Activated naive CD8-positive, alpha-beta T cell treated with anti-CD3 and anti-CD28 coated beads, Interleukin-2, amount 10 ng/mL, durations not matched to agents 7 days and 5 days (primary cell): Measurements from ENCODE around the gene TMEM42. TPM values are rescaled to one million over a fixed set of nuclear protein-coding genes. Genes with fewer than 3 reads are reported as not detected.

Source experiments
- ATAC-seq: fragments of 150-1000 bp; cut with Tn5 transposase; one replicate; pipeline ENCODE4 v1.10.0; 2021; ENCODE audit warnings: low read depth, moderate library complexity
- POLR2A ChIA-PET: fragments of 350-600 bp; sonication (Branson Sonifier 250); formaldehyde crosslinking; loops from one replicate; lab custom pipeline; 2021; ENCODE audit warnings: antibody characterized with exemption; lab: Charles Lee
- DNase-seq: peaks from one replicate; pipeline ENCODE4 v3.0.0; 2021
- H3K27ac Mint-ChIP-seq: one replicate; pipeline ENCODE4 v1.8.0; 2022; ENCODE audit warnings: mild to moderate bottlenecking, mixed read lengths
- H3K27me3 Mint-ChIP-seq: one replicate; pipeline ENCODE4 v1.8.0; 2022; ENCODE audit warnings: mild to moderate bottlenecking, moderate library complexity, mixed read lengths
- H3K36me3 Mint-ChIP-seq: one replicate; pipeline ENCODE4 v1.8.0; 2021; ENCODE audit warnings: mild to moderate bottlenecking, mixed read lengths
- H3K4me1 Mint-ChIP-seq: one replicate; pipeline ENCODE4 v1.8.0; 2021; ENCODE audit warnings: mixed read lengths
- H3K4me3 Mint-ChIP-seq: one replicate; pipeline ENCODE4 v1.8.0; 2022; ENCODE audit warnings: mild to moderate bottlenecking, moderate library complexity, mixed read lengths
- H3K9me3 Mint-ChIP-seq: one replicate; pipeline ENCODE4 v1.8.0; 2021; ENCODE audit warnings: mixed read lengths
- total RNA-seq, 2 experiments: library from RNA; stranded (reverse); gene quantifications; one replicate each; pipeline ENCODE4 v1.2.3, GENCODE V29; 2021

Gene TMEM42
- total RNA-seq, 2 experiments from 2014 or later, result 14.5 to 17.2 TPM

- POLR2A ChIA-PET, result no interaction called here
- Mint-ChIP-seq H3K9me3 (no peaks in the 10 kb centered on the region), H3K4me3 (no peak overlapping the region), H3K27ac (no peak overlapping the region), H3K27me3 (peaks cover 16% of the 10 kb centered on the region), H3K36me3 (no peaks in the 10 kb centered on the region), H3K4me1 (no peaks in the 10 kb centered on the region)
- ATAC-seq, result no peak
- DNase-seq, result no peak
These were observed 23.9 kb downstream of the TMEM42 start for GRCh38 chr3:44885618-44886017.

GRCh38 chr3:44886561-44886960 is 24.8 kb downstream of the TMEM42 start:
- no peak overlapping the region for H3K4me3 Mint-ChIP-seq
- DNase-seq, result no peak
- no peaks in the 10 kb centered on the region for H3K36me3 Mint-ChIP-seq
- H3K4me1 Mint-ChIP-seq, result peaks cover 3% of the 10 kb centered on the region
- no peak for ATAC-seq
- no peak overlapping the region for H3K27ac Mint-ChIP-seq
- POLR2A ChIA-PET, result no interaction called here
- peaks cover 13% of the 10 kb centered on the region for H3K27me3 Mint-ChIP-seq
- H3K9me3 Mint-ChIP-seq, result no peaks in the 10 kb centered on the region

GRCh38 chr3:44887101-44887500 is 25.4 kb downstream of the TMEM42 start:
- POLR2A ChIA-PET, result no interaction called here
- Mint-ChIP-seq H3K36me3 (no peaks in the 10 kb centered on the region), H3K4me3 (no peak overlapping the region), H3K27ac (no peak overlapping the region), H3K4me1 (peaks cover 3% of the 10 kb centered on the region), H3K27me3 (peaks cover 13% of the 10 kb centered on the region), H3K9me3 (no peaks in the 10 kb centered on the region)
- no peak for DNase-seq
- no peak for ATAC-seq

- H3K36me3 Mint-ChIP-seq, result no peaks in the 10 kb centered on the region
- ATAC-seq, result no peak
- H3K4me1 Mint-ChIP-seq, result peaks cover 3% of the 10 kb centered on the region
- H3K9me3 Mint-ChIP-seq, result no peaks in the 10 kb centered on the region
- H3K4me3 Mint-ChIP-seq, result no peak overlapping the region
- no peak overlapping the region for H3K27ac Mint-ChIP-seq
- H3K27me3 Mint-ChIP-seq, result peaks cover 13% of the 10 kb centered on the region
- no peak for DNase-seq
- POLR2A ChIA-PET, result no interaction called here
These were observed 28.5 kb downstream of the TMEM42 start for GRCh38 chr3:44890258-44890657.

GRCh38 chr3:44890852-44891251 is 29.1 kb downstream of the TMEM42 start:
- no peak overlapping the region for H3K27ac Mint-ChIP-seq
- H3K36me3 Mint-ChIP-seq, result no peaks in the 10 kb centered on the region
- POLR2A ChIA-PET, result no interaction called here
- H3K4me1 Mint-ChIP-seq, result peaks cover 3% of the 10 kb centered on the region
- DNase-seq (no peak), ATAC-seq (no peak)
- no peaks in the 10 kb centered on the region for H3K9me3 Mint-ChIP-seq
- peaks cover 13% of the 10 kb centered on the region for H3K27me3 Mint-ChIP-seq
- H3K4me3 Mint-ChIP-seq, result no peak overlapping the region

GRCh38 chr3:44892689-44893088 is 31.0 kb downstream of the TMEM42 start:
- Mint-ChIP-seq H3K36me3 (no peaks in the 10 kb centered on the region), H3K27ac (no peak overlapping the region), H3K4me1 (peaks cover 3% of the 10 kb centered on the region), H3K9me3 (no peaks in the 10 kb centered on the region), H3K27me3 (peaks cover 10% of the 10 kb centered on the region), H3K4me3 (no peak overlapping the region)
- ATAC-seq, result no peak
- no peak for DNase-seq
- POLR2A ChIA-PET, result no interaction called here

- no peak for DNase-seq
- POLR2A ChIA-PET, result no interaction called here
These were observed 31.4 kb downstream of the TMEM42 start for GRCh38 chr3:44893097-44893496.

GRCh38 chr3:44894485-44894884 is 32.8 kb downstream of the TMEM42 start:
- H3K4me3 Mint-ChIP-seq, result no peak overlapping the region
- peaks cover 12% of the 10 kb centered on the region for H3K27me3 Mint-ChIP-seq
- H3K27ac Mint-ChIP-seq, result no peak overlapping the region
- DNase-seq (no peak), ATAC-seq (no peak)
- H3K4me1 Mint-ChIP-seq, result peaks cover 3% of the 10 kb centered on the region
- POLR2A ChIA-PET, result no interaction called here
- no peaks in the 10 kb centered on the region for H3K36me3 Mint-ChIP-seq
- H3K9me3 Mint-ChIP-seq, result no peaks in the 10 kb centered on the region

More at GRCh38 chr3:44893097-44893496, 31.4 kb downstream of the TMEM42 start:
- Mint-ChIP-seq H3K4me1 (peaks cover 3% of the 10 kb centered on the region), H3K4me3 (no peak overlapping the region), H3K9me3 (no peaks in the 10 kb centered on the region), H3K36me3 (no peaks in the 10 kb centered on the region), H3K27me3 (peaks cover 11% of the 10 kb centered on the region), H3K27ac (no peak overlapping the region)
- ATAC-seq, result no peak

GRCh38 chr3:44896440-44896839 is 34.7 kb downstream of the TMEM42 start:
- Mint-ChIP-seq H3K27ac (no peak overlapping the region), H3K27me3 (peaks cover 9% of the 10 kb centered on the region), H3K9me3 (no peaks in the 10 kb centered on the region), H3K4me3 (no peak overlapping the region), H3K4me1 (peaks cover 8% of the 10 kb centered on the region), H3K36me3 (no peaks in the 10 kb centered on the region)
- ATAC-seq, result no peak
- POLR2A ChIA-PET, result no interaction called here
- DNase-seq, result no peak

GRCh38 chr3:44899683-44900367 is 38.1 kb downstream of the TMEM42 start:
- DNase-seq (no peak), ATAC-seq (no peak)
- no peak overlapping the region for H3K27ac Mint-ChIP-seq
- no peak overlapping the region for H3K4me3 Mint-ChIP-seq
- POLR2A ChIA-PET, result no interaction called here
- no peaks in the 10 kb centered on the region for H3K9me3 Mint-ChIP-seq
- H3K36me3 Mint-ChIP-seq, result no peaks in the 10 kb centered on the region
- H3K4me1 Mint-ChIP-seq, result peaks cover 8% of the 10 kb centered on the region
- peaks cover 15% of the 10 kb centered on the region for H3K27me3 Mint-ChIP-seq

GRCh38 chr3:44902628-44903027 is 40.9 kb downstream of the TMEM42 start:
- peaks cover 20% of the 10 kb centered on the region for H3K27me3 Mint-ChIP-seq
- POLR2A ChIA-PET, result no interaction called here

GRCh38 chr3:44903314-44903713 is 41.6 kb downstream of the TMEM42 start:
- Mint-ChIP-seq H3K4me1 (peaks cover 8% of the 10 kb centered on the region), H3K36me3 (no peaks in the 10 kb centered on the region), H3K4me3 (no peak overlapping the region), H3K9me3 (no peaks in the 10 kb centered on the region), H3K27ac (no peak overlapping the region), H3K27me3 (peaks cover 20% of the 10 kb centered on the region)
- ATAC-seq (no peak), DNase-seq (no peak)
- POLR2A ChIA-PET, result no interaction called here

More at GRCh38 chr3:44902628-44903027, 40.9 kb downstream of the TMEM42 start:
- Mint-ChIP-seq H3K9me3 (no peaks in the 10 kb centered on the region), H3K36me3 (no peaks in the 10 kb centered on the region), H3K27ac (no peak overlapping the region), H3K4me3 (no peak overlapping the region), H3K4me1 (peaks cover 8% of the 10 kb centered on the region)
- ATAC-seq (no peak), DNase-seq (no peak)

GRCh38 chr3:44903751-44904150 is 42.0 kb downstream of the TMEM42 start:
- no peaks in the 10 kb centered on the region for H3K9me3 Mint-ChIP-seq
- DNase-seq, result no peak
- H3K27ac Mint-ChIP-seq, result no peak overlapping the region
- peaks cover 8% of the 10 kb centered on the region for H3K4me1 Mint-ChIP-seq
- ATAC-seq, result no peak
- POLR2A ChIA-PET, result no interaction called here
- H3K4me3 Mint-ChIP-seq, result no peak overlapping the region
- H3K27me3 Mint-ChIP-seq, result peaks cover 20% of the 10 kb centered on the region
- no peaks in the 10 kb centered on the region for H3K36me3 Mint-ChIP-seq

GRCh38 chr3:44905446-44906157 is 43.9 kb downstream of the TMEM42 start:
- ATAC-seq (no peak), DNase-seq (no peak)
- H3K9me3 Mint-ChIP-seq, result peaks cover 2% of the 10 kb centered on the region
- peaks cover 30% of the 10 kb centered on the region for H3K27me3 Mint-ChIP-seq
- H3K36me3 Mint-ChIP-seq, result no peaks in the 10 kb centered on the region
- H3K4me3 Mint-ChIP-seq, result no peak overlapping the region
- peaks cover 1% of the 10 kb centered on the region for H3K4me1 Mint-ChIP-seq
- POLR2A ChIA-PET, result no interaction called here
- H3K27ac Mint-ChIP-seq, result no peak overlapping the region
